Activated CD8-positive, alpha-beta T cell treated with anti-CD3 and anti-CD28 coated beads for 36 hours (primary cell): ENCODE measurements around the gene B9D2. TPM values are rescaled to one million over a fixed set of nuclear protein-coding genes. Genes with fewer than 3 reads are reported as not detected.

Source experiments
- ATAC-seq: fragments of 200-7000 bp; cut with Tn5 transposase; one replicate; pipeline ENCODE4 v1.10.0; 2021; ENCODE audit warnings: mild to moderate bottlenecking, moderate library complexity
- CTCF ChIA-PET: fragments of 350-600 bp; sonication (Branson Sonifier 250); formaldehyde crosslinking; loops from one replicate; lab custom pipeline; 2021; ENCODE audit warnings: antibody characterized with exemption; lab: Charles Lee
- POLR2A ChIA-PET: fragments of 350-600 bp; sonication (Branson Sonifier 250); formaldehyde crosslinking; loops from one replicate; lab custom pipeline; 2021; ENCODE audit warnings: antibody characterized with exemption; lab: Charles Lee
- DNase-seq: peaks from one replicate; pipeline ENCODE4 v3.0.0-alpha.2; 2020
- H3K27ac Mint-ChIP-seq: one replicate; pipeline ENCODE4 v1.8.0; 2021; ENCODE audit warnings: mild to moderate bottlenecking, mixed read lengths
- H3K27me3 Mint-ChIP-seq: one replicate; pipeline ENCODE4 v1.8.0; 2021; ENCODE audit warnings: mixed read lengths
- H3K36me3 Mint-ChIP-seq: one replicate; pipeline ENCODE4 v1.8.0; 2021; ENCODE audit warnings: low read depth, mixed read lengths
- H3K4me1 Mint-ChIP-seq: one replicate; pipeline ENCODE4 v1.8.0; 2021; ENCODE audit warnings: low read depth, mixed read lengths
- H3K4me3 Mint-ChIP-seq: one replicate; pipeline ENCODE4 v1.8.0; 2021; ENCODE audit warnings: mild to moderate bottlenecking, moderate library complexity, mixed read lengths
- H3K9me3 Mint-ChIP-seq: one replicate; pipeline ENCODE4 v1.8.0; 2021; ENCODE audit warnings: mixed read lengths
- CTCF ChIP-seq: fragments of 200-600 bp; IDR thresholded peaks from one replicate; pipeline ENCODE4 v1.8.0; 2022; ENCODE audit warnings: antibody characterized with exemption, mild to moderate bottlenecking
- intact Hi-C: fragments of 100-400 bp; cut with micrococcal nuclease; formaldehyde crosslinking; loops from one replicate; pipeline ENCODE4 v1.10.0; 2022
- total RNA-seq, 2 experiments: library from RNA; stranded (reverse); gene quantifications; one replicate each; pipeline ENCODE4 v1.2.3, GENCODE V29; 2021

The B9D2 gene
- total RNA-seq, 2 experiments from 2014 or later, result 3.1 to 5.1 TPM

- POLR2A ChIA-PET, result interaction anchor here (0.8 to 2.1 kb wide), 2 partner anchors 16 to 96 kb away, joined by 3 to 5 read pairs; no protein-coding TSS in a partner anchor
- intact Hi-C loops, result no loop called here
These were observed 31.9 kb downstream of the B9D2 start for GRCh38 chr19:41332000-41332399.

DNA sequence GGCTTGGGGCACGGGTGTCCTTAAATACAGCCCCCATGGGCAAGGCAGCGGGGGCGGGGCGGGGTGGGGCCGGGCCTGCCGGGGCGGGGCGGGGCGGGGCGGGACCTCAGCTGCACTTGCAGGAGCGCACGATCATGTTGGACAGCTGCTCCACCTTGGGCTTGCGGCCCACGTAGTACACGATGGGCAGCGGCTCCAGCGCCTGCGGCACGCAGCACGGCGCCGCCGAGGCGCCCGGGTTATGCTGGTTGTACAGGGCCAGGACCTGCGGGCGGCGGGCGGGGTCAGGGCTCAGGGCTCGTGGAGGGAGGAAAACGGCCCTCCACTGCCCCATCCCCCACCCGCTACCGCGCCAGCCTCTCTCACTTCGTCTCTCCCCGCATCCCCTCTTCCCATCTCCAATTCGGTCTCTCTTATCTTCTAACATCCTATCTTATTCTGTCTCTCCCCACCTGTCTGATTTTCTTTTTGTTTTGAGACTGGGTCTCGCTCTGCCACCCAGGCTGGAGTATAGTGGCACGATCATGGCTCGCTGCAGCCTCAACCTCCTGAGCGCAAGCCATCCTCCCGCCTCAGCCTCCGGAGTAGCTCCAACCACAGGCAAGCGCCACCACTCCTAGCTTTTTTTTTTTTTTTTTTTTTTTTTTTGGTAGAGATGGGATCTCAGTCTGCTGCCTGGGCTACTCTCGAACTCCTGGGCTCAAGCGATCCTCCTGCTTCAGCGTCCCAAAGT is 32.8 kb downstream of the B9D2 start:
- H3K4me1 Mint-ChIP-seq, result peaks cover 57% of the 10 kb centered on the region

More at GRCh38 chr19:41332000-41332399, 31.9 kb downstream of the B9D2 start:
- no peak for ATAC-seq
- no peak for TF ChIP-seq CTCF
- H3K36me3 Mint-ChIP-seq, result peaks cover 49% of the 10 kb centered on the region
- H3K27me3 Mint-ChIP-seq, result no peaks in the 10 kb centered on the region
- H3K27ac Mint-ChIP-seq, result peak overlapping the region; percentile 26
- no peaks in the 10 kb centered on the region for H3K9me3 Mint-ChIP-seq
- peaks cover 49% of the 10 kb centered on the region for H3K4me1 Mint-ChIP-seq
- CTCF ChIA-PET, result no interaction called here
- no peak for DNase-seq
- H3K4me3 Mint-ChIP-seq, result no peak overlapping the region

DNA sequence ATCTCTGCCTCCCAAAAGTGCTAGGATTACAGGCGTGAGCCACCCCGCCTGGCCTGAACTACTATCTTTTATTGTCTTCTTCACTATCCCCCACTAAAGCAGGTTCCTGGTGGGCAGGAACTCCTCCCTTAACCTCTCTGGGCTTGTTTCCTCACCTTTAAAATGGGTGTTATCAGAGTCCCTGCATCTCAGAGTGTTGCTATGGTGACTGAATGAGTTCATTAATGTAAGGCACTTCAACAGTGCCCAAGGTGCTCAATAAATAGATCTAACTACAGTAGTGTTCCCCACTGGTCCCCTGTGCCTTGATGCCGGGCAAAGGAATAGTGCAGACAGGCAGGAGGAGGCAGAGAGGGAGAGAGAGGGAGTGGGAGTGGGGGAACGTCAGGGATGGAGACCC is 33.5 kb downstream of the B9D2 start:
- Mint-ChIP-seq H3K9me3 (no peaks in the 10 kb centered on the region), H3K4me3 (no peak overlapping the region), H3K4me1 (peaks cover 59% of the 10 kb centered on the region), H3K27me3 (no peaks in the 10 kb centered on the region), H3K27ac (peak overlapping the region; percentile 71), H3K36me3 (peaks cover 56% of the 10 kb centered on the region)
- ATAC-seq, result no peak
- TF ChIP-seq CTCF, result no peak
- ChIA-PET CTCF (no interaction called here), POLR2A (no interaction called here)
- DNase-seq, result no peak
- intact Hi-C loops, result no loop called here

More for the DNA sequence above, 32.8 kb downstream of the B9D2 start:
- Mint-ChIP-seq H3K36me3 (peaks cover 55% of the 10 kb centered on the region), H3K27ac (no peak overlapping the region), H3K9me3 (no peaks in the 10 kb centered on the region), H3K4me3 (no peak overlapping the region), H3K27me3 (no peaks in the 10 kb centered on the region)
- CTCF ChIA-PET, result no interaction called here
- intact Hi-C loops, result no loop called here
- POLR2A ChIA-PET, result no interaction called here
- ATAC-seq (no peak), DNase-seq (no peak)
- no peak for TF ChIP-seq CTCF

DNA sequence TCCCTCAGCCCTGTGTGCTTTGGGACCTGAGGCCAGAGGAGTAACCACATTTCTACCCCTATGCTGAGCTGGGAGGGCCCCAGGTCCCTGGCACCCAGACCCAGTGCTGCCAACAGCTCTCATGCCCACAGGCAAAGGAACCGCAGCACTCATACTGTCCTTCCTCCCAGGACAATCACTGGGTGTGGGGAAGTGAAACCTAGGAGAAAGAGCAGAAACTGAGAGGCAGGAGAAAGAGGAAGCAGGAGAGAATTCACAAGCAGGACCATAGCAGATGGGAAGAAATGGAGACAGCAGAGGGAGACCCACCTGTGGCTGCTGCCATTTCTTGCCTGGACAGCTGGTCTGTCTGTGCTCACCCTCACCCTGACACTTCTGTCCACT is 35.1 kb downstream of the B9D2 start:
- Mint-ChIP-seq H3K27me3 (no peaks in the 10 kb centered on the region), H3K36me3 (peaks cover 54% of the 10 kb centered on the region), H3K27ac (peak overlapping the region; percentile 96), H3K9me3 (no peaks in the 10 kb centered on the region), H3K4me1 (peaks cover 65% of the 10 kb centered on the region), H3K4me3 (peak overlapping the region; percentile 65)
- DNase-seq (no peak), ATAC-seq (no peak)
- no peak for TF ChIP-seq CTCF
- ChIA-PET CTCF (interaction anchor here (1.0 to 1.7 kb wide), 2 partner anchors 20 to 66 kb away, joined by 4 read pairs; no protein-coding TSS in a partner anchor), POLR2A (interaction anchor here (1.0 to 4.1 kb wide), 4 partner anchors 10 to 26 kb away, joined by 3 to 29 read pairs (median 14); partner anchors contain the start of gene CCDC97)
- intact Hi-C loops, result no loop called here
